Activated CD8-positive, alpha-beta memory T cell treated with anti-CD3 and anti-CD28 coated beads for 48 hours (primary cell): Measurements from ENCODE around the gene PDCL3.

ENCODE experiments used
- DNase-seq, 3 experiments: peaks; one replicate each; pipeline ENCODE4 v3.0.0-alpha.2; 2020; ENCODE audit warnings: low read depth in 2 of 3, low spot score in 2 of 3

Gene PDCL3

DNA sequence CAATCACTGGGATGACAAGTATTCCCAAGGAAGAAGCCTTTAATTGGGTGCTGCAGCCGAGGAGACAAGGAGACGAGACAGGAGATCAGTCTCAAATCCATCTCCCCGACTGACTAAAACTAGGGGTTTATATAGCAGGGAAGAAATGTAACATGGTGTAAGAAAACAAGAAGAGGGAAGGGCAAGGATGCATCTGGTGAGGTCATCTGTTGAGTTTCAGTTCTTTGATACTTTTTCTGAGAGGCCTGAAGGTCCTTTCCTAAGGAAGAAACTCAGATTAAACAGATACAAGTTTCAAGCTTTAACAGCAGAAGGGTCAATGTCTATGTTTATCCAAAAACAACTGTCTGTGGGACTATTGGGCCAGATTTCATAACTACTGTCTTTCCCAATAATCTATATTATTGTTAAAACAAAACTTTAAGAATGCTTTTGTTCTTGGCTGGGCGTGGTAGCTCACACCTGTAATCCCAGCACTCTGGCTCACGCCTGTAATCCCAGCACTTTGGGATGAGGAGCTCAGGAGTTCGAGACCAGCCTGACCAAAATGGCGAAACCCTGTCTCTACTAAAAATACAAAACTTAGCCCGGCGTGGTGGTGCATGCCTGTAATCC lies 2.5 kb upstream of the PDCL3 start:
- DNase-seq = no peak

DNA sequence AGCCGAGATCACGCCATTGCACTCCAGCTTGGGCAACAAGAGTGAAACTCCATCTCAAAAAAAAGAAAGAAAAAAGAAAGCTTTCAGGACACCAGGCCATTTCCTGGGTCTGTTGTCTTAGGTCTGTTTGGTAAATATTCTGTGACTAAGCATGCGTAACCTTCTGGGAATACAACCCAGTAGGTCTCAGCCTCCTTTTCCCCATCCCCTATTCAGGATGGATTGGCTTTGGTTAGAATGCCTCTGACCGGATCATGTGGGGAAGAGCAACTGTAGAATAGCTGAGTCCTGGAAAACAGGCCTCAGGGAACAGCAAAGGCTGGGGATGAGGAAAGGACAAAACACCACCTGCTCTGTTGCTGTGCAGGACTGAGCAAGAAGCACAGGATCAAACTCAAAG lies 1.6 kb upstream of the PDCL3 start:
- DNase-seq = no peak

DNA sequence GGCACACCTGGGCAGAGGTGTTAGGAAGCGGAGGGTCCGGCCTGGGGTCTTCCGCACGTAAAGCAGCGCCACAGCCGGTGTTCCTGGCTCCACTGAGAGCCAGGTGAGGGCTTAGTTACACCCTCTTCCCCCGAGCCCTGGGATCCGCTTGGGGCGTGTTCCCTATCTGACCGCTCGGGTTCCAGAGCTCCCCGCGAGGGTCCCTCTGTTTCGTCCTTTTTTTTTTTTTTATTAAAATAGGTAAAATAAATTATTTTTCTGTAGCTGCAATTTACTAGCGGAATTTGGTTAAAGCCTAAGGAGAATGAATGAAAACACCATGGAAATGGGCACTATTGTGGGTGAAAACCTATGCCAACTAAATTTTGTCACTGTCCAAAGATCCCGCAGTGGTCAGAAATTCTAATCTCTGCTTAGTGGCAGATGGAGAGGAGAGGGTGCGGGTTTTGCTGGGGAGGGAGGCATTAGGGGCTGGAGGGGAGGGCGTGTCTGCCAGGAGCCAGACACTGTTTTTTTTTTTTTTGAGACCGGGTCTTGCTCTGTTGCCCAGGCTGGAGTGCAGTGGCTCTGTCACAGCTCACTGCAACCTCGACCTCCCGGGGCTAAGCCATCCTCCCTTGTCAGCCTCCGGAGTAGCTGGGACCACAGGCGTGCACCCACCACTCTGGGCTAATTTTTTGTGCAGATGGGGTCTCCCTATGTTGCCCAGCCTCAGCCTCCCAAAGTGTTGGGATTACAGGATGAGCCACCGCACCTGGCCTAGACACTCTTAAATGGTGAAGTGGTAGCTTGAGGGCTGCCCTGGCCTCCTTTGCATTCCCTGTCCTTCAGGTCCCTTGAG lies 834 bp downstream of the PDCL3 start:
- no peak for DNase-seq

DNA sequence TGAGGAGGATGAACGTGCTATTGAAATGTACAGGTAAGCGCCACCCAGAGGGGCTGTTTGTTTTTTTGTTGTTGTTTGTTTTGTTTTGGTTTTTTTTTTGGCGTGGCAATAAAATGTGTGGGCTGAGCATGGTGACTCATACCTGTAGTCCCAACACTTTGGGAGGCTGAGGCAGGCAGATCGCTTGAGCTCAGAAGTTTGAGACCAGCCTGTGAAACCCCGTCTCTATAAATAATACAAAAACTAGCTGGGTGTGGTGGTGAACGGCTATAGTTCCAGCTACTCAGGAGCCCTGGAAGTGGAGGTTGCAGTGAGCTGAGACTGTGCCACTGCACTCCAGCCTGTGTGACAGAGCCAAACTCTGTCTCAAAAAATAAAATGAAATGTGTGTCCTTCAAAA lies 6.2 kb downstream of the PDCL3 start:
- DNase-seq = no peak

DNA sequence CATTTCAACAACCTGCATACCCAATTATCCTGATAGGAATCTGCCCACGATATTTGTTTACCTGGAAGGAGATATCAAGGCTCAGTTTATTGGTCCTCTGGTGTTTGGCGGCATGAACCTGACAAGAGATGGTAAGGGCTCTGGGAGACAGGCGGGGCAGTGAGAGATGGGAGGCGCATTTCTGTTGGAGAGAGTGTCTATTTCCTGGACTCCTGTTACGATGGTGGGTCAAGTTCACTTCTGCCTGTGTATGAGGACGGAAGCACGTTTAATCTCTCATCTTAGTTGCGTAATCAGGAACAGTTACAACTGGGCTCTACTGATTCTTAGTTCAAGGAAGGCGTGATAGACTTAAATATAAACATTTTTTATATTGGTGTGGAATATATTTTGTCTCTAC lies 8.9 kb downstream of the PDCL3 start:
- DNase-seq = no peak

DNA sequence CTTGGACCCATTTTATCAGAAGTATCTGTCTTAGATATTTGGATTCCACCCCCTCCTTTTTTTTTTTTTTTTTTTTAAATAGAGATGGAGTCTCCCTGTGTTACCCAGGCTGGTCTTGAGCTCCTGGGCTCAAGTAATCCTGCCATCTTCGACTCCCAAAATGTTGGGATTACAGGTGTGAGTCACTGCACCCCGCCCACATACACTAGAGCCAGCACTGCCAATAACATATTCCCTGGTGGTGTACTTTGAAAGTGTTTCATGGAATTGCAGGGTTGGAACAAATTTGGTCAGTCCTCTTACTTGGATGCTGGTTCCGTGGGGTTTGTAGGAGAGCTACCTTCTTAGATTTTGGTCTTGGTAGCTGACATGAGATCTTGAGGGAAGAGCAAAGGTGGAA lies 15.0 kb downstream of the PDCL3 start:
- DNase-seq = no peak

DNA sequence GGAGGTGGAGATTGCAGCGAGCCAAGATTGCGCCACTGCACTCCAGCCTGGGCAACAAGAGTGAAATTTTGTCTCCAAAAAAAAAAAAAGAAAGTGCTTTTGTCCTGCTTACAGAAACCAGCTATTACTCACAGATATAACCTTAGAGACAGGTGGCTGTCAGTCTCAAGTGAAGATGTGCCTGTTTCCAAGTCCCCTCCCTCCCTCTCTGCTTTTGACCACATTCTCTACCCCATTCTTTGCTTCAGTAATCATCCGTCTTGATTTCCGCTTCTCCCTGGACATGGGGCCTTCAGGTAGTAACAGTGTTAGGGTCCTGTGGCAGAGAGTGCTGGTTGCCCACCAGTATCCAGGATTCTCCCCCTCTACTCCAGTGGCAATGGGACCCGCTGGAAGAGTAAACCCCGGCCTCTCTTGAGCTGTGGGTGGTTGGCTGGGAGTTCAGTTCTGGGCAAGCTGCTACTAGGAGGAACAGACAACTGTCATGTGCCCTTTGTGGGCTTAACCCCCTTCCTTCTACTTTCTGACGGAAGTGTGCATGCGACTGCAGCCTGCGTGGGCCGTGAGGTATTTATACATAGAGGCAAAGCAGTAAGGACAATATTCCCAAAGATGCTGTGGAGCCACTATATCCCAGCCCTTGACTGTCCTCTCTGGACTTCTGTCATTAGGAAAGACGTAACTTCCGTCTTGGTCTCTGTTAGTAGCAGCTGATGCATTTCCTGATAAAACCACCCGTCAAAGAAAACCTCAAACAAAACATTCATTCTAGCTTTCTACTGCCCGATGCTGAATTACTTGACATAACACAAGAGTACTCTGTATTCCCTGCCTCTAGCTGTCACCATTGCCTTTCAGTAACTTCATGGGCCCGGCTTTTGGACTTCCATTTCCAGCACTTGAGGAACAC lies 17.8 kb downstream of the PDCL3 start:
- peak; percentile 11 to 20 (median 19) for DNase-seq

DNA sequence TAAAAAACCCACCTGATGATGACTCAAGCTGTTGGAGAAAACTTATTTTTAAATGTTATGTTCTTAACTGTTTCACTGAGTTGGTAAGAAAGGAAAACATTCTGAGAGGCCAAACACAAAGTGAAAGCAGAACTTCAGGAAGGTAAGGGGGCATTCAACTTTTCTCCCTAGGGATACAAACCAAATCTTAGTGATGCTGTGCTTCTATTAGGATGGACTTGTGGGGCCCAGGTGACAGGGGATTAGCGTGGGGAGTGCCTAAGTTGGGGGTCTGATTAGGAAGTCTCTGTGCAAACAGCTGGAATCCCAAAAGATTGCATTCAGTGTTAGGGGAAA lies 18.5 kb downstream of the PDCL3 start:
- DNase-seq = no peak

DNA sequence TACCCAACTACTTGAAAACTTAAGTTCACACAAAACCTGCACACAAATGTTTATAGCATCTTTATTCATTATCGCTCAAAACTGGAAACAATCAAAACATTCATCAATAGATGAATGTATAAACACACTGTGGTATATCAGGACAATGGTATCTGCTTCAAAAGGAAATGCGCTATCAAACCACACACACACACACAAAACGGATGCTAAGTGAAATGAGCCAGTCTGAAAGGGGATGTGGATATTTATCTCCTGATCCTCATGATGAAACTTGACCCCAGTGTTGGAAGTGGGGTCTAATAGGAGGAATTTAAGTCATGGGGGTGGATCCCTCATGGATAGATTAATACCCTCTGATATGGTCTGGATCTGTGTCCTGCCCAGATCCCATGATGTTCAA lies 22.0 kb downstream of the PDCL3 start:
- no peak for DNase-seq

DNA sequence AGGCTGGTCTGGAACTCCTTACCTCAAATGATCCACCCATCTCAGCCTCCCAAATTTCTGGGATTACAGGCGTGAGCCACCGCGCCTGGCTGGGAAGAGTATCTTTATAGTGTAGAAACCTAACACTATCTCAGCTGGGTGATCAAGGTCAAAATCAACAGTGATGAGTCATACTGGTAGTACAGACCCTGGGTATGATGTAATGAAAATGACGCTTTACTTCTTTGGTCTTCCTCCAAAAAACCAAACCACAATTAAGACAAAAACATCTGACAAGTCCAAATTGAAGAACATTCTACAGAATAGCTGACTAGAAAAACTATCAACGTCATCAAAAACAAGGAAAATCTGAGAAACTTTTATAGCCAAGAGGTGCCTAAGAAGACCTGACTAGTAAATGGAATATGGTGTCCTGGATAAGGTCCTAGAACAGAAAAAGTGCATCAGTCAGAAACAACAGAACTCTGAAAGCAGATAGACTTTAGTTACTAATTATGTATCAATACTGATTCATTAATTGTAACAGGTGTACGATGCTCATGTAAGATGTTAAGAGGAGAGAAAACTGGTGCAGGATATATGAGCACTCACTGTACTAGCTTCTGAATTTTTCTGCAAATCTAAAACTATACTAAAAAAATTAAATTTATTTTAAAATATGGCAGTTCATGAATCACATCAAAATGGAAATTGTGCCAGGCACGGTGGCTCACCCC lies 25.4 kb downstream of the PDCL3 start:
- no peak for DNase-seq

DNA sequence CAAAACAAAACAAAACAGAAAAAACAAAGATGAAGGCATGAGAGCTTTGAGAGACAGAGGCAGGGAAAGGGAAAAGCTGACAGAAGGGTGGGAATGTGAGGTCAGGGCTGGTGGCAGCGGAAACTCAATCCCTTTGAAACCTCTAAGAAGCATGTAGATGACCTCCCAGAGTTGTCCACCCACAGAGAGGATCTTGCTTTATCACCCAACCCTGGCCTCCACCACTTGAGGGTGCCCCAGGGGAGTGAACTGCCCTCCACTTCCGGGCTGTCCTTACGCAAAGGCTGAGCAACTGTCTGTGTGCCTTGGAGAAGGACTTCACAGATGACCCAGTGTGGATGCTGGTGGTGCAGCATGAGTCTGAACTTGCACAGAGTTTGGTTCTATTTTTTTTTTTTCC lies 26.7 kb downstream of the PDCL3 start:
- DNase-seq = no peak

DNA sequence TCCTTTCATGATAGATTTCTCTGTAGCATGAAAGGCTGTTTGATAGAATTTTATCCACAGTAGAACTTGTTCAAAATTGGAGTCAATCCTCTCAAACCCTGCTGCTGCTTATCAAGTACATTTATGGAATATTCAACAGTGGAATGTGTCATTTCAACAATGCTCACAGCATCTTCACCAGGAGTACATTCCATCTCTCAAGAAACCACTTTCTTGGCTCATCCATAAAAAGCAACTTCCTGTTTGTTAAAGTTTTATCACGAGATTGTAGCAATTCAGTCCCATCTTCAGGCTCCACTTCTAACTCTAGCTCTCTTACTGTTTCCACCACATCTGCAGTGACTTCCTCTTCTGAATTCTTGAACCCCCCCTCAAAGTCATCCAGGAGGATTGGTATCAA lies 29.4 kb downstream of the PDCL3 start:
- DNase-seq = no peak

DNA sequence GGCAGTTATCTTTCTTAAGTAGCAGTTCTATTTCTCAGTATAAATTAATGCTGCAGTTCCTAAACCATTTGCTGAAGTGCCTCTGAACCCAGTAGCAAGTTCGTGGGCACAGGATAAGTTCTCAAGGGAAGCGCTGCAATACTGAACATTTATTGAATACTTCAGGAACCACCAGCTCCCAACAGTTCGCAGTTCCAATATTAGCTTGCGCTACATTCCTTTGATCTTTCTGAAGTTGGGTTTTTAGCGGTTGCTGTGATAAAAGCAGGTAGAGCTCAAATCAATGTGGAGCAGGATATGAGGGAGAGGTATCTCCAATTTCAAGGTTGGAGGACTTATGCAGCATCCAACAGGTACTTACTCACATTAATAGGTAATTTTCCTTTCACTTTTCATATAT lies 33.7 kb downstream of the PDCL3 start:
- DNase-seq = no peak

DNA sequence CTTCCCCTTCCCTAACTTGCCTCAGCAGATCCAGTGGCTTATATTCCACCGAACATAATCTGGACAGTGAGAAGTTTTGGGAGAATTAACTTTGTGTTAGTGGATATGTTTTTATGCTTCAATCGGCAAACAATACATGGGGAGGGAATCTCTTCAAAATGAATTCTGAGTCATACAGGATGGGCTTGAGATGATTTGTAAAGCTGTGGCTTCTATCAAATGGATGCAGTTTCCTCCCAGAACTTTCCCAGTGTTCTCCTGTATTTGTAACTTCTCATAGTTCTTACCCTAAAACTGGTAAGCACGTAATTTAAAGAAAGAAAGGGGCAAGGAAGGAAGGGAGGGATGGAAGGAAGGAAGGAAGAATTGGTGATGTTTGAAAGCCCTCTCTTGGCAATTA lies 36.8 kb downstream of the PDCL3 start:
- no peak for DNase-seq

DNA sequence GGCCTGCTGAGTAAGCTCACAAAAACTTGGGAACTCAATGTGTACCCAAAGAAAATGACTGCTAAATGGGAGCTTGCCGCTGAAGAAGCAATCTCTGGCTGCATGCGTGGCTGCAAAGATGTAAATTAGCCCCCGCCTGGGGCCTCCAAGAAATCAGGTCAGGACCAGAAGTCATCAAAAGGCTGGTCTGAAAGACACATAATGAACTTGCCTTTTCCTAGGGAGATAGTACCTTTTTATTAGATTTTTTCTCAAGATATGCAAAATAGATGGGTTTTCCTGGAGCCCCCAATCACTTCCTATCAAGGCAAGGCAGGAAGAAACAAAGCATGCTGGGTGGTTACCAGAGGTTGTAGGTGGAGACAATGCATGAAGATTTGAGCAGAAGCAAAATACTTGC lies 38.9 kb downstream of the PDCL3 start:
- no peak for DNase-seq

DNA sequence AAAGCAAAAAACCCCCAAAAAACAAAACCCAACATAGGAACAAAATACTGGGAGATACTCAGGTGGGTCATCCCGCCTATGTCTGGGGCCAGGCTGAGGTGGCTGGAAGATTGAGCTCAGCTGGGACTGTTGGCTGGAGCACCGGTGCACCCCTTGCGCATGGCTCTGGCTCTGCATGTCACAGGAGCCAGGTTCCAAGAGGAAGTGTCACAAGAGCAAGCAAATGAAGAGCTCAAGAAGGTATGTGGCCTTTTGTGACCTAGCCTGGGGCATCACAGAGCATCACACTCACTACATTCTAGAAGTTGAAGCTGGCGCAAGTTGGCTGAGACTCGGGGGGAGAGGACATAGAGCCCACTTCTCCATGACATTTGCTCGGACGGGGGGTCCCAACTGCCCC lies 40.6 kb downstream of the PDCL3 start:
- DNase-seq = no peak

DNA sequence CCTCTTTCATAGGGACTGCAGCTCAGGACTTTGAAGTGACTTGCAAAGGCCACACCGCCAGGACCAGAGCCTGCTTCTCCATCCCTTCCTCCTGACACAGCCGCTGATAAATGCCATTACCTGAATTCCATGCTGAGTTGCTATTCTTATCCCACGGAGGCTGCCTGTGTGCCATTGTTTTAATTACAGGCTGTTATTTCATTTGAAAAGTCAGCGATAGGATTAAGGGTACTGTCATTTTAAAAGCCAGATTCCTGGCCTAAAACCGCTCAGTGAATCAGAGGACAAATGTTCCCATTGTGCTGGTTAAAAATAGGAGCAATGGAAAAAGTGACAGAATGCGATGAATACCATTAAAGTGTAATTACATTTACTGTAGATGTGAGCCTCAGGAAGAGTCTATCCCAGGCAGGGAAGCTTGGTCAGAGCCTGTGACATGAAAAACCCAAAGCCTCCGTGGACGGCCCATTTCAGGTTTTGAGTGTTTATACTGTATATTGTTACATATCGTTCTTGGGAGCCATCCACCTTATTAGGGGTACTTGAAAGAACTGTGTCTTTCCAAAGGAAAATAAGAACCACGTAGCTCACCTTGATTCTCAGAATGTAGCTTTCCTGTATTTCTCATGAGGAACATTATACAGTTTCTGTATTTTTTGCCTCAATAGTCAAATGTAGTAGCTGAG lies 41.3 kb downstream of the PDCL3 start:
- no peak for DNase-seq

DNA sequence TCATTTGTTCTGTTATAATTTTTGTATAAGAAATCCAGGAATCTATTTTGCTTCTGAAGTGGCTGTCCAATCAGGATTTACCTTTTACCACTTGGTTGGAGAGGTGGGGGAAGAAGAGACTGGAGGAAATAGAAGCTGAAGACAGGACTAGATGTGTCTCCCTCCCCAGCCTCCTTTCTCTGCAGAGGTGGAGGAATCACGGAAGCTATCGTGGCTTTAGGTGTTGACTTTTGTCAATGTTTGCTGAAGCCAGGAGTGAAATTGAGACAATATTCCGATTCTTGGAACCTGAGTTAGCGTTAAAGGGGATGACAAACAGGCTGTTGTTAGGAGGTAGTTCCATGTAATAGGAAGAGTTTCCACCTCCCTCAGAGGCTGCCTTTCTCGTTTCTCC lies 43.5 kb downstream of the PDCL3 start:
- DNase-seq = no peak

DNA sequence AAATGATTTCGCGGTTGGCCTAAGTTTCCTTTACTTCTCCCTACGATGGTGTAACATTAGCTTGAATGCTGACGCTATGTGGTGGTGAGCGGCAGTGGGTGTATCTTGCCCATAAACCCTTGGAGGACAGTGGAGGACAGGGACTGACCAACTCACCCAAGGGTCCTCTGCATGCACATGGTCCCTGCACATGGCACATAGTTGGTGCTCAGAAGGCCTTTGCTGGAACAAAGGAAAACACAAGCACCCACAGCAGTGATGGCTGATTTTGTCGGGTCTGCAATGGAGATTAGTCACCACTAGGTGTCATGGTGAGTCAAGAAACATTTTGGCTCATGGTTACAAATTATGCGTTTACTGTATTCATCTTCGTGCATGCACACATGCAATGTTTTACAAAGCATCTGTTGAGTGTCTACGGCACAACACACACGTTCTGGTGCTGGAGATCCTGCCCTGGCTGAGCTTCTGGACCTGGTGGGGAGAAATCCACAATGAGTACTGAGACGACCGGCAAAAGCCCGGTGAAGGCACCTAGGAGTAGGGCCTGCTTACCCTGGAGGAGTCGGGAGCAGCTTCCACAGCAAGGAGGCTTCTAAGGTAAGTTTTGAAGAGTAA lies 44.0 kb downstream of the PDCL3 start:
- DNase-seq = no peak

DNA sequence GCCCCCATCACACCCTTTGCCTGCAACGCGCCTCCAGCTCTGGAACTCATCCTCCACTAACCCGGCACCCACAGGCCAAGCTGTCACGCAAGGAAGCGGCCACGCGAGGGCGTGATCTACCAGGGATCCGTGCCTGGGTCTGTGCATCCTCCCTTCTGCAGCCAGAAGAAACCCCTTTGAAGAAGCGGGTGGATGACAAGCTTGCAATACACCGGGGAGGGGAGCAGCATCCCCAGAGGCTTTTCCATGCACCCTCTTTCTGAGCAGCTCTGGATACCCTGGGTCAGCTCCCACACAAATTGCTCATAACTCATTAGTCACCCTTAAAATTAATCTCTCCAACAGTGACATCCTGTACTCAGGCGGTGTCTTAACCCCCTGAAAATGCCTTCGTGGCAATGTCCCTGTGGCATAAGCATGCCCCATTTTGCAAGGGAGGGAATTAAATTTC lies 47.6 kb downstream of the PDCL3 start:
- DNase-seq = peak; percentile 38 to 52 (median 51)
